Measurements from ENCODE around the gene FOXRED2.
"Not testable (repeated sequence)": the region's sequence is repeated elsewhere in the genome, so short reads cannot be mapped to it uniquely, and the experiment has no call there.

Gene FOXRED2

GRCh38 chr22:36532466-36532865 lies 25.6 kb upstream of the FOXRED2 start:
- no peak for DNase-seq
- TF ChIP-seq GATA1 (IDR thresholded peaks at IDR 0.05; ENCODE audit: low read depth, low read length) (no peak), POLR2A (IDR thresholded peaks at IDR 0.05; ENCODE audit: low read length) (no peak)

- peak; percentile 95 for TF ChIP-seq POLR2A (IDR thresholded peaks at IDR 0.05; ENCODE audit: low read length)
- no peak for TF ChIP-seq GATA1 (IDR thresholded peaks at IDR 0.05; ENCODE audit: low read depth, low read length)
- peak; percentile 100 for DNase-seq
These were observed 22.2 kb upstream of the FOXRED2 start, which contains the start of gene EIF3D for GRCh38 chr22:36528795-36529751. TSS of gene EIF3D (minus strand) at chr22:36529166. CDS start at chr22:36526121, 3,045 bp downstream.

- TF ChIP-seq GATA1 (IDR thresholded peaks at IDR 0.05; ENCODE audit: low read depth, low read length) = no peak
These were observed 21.5 kb upstream of the FOXRED2 start for GRCh38 chr22:36528341-36528740.

GRCh38 chr22:36522662-36523061 lies 15.8 kb upstream of the FOXRED2 start:
- no peak for TF ChIP-seq POLR2A (IDR thresholded peaks at IDR 0.05; ENCODE audit: low read length)
- no peak for TF ChIP-seq GATA1 (IDR thresholded peaks at IDR 0.05; ENCODE audit: low read depth, low read length)
- no peak for DNase-seq

More at GRCh38 chr22:36528341-36528740, 21.5 kb upstream of the FOXRED2 start:
- peak in 1 of 2 experiments; percentile 65 for DNase-seq

GRCh38 chr22:36520423-36520822 lies 13.6 kb upstream of the FOXRED2 start:
- TF ChIP-seq POLR2A (IDR thresholded peaks at IDR 0.05; ENCODE audit: low read length) = no peak
- no peak for TF ChIP-seq GATA1 (IDR thresholded peaks at IDR 0.05; ENCODE audit: low read depth, low read length)
- no peak for DNase-seq

- DNase-seq = not testable (repeated sequence)
These were observed 13.1 kb upstream of the FOXRED2 start for GRCh38 chr22:36519906-36520305.

GRCh38 chr22:36514766-36515165 lies 7.9 kb upstream of the FOXRED2 start:
- DNase-seq = no peak
- TF ChIP-seq POLR2A (IDR thresholded peaks at IDR 0.05; ENCODE audit: low read length) = no peak
- no peak for TF ChIP-seq GATA1 (IDR thresholded peaks at IDR 0.05; ENCODE audit: low read depth, low read length)

- no peak for DNase-seq
- TF ChIP-seq GATA1 (IDR thresholded peaks at IDR 0.05; ENCODE audit: low read depth, low read length) (no peak), POLR2A (IDR thresholded peaks at IDR 0.05; ENCODE audit: low read length) (no peak)
These were observed 6.2 kb upstream of the FOXRED2 start for GRCh38 chr22:36512991-36513390.

GRCh38 chr22:36512333-36512732 lies 5.5 kb upstream of the FOXRED2 start:
- no peak for DNase-seq
- TF ChIP-seq POLR2A (IDR thresholded peaks at IDR 0.05; ENCODE audit: low read length) = no peak
- no peak for TF ChIP-seq GATA1 (IDR thresholded peaks at IDR 0.05; ENCODE audit: low read depth, low read length)

- TF ChIP-seq GATA1 (IDR thresholded peaks at IDR 0.05; ENCODE audit: low read depth, low read length) = no peak
- no peak for TF ChIP-seq POLR2A (IDR thresholded peaks at IDR 0.05; ENCODE audit: low read length)
- peak; percentile 49 to 58 for DNase-seq
These were observed 4.4 kb upstream of the FOXRED2 start for GRCh38 chr22:36510966-36511881.

GRCh38 chr22:36510384-36510783 lies 3.5 kb upstream of the FOXRED2 start:
- peak; percentile 28 for DNase-seq
- TF ChIP-seq POLR2A (IDR thresholded peaks at IDR 0.05; ENCODE audit: low read length) (peak; percentile 17), GATA1 (IDR thresholded peaks at IDR 0.05; ENCODE audit: low read depth, low read length) (no peak)

- TF ChIP-seq GATA1 (IDR thresholded peaks at IDR 0.05; ENCODE audit: low read depth, low read length) (no peak), POLR2A (IDR thresholded peaks at IDR 0.05; ENCODE audit: low read length) (no peak)
- DNase-seq = no peak
These were observed 724 bp upstream of the FOXRED2 start for GRCh38 chr22:36507518-36508010.

GRCh38 chr22:36505998-36506635 lies 723 bp downstream of the FOXRED2 start:
- TF ChIP-seq GATA1 (IDR thresholded peaks at IDR 0.05; ENCODE audit: low read depth, low read length) (no peak), POLR2A (IDR thresholded peaks at IDR 0.05; ENCODE audit: low read length) (no peak)
- peak in 1 of 2 experiments; percentile 51 for DNase-seq
